Ascending aorta (tissue), 2 donors: Measurements from ENCODE around the gene REXO1. TPM values are rescaled to one million over a fixed set of nuclear protein-coding genes. Genes with fewer than 3 reads are reported as not detected.

ENCODE experiments used
- DNase-seq, 2 donors: peaks; one replicate each; pipeline ENCODE4 v3.0.0-alpha.2; 2019; ENCODE audit warnings: low spot score in 2 of 2
- H3K27ac ChIP-seq, 2 donors: fragments of 200-600 bp; sonication (generic); one replicate each; pipeline ENCODE4 v1.5.1; 2016 to 2017; ENCODE audit warnings: mild to moderate bottlenecking in 1 of 2
- H3K27me3 ChIP-seq: fragments of 200-600 bp; sonication (generic); one replicate; pipeline ENCODE4 v1.5.1; 2017
- H3K36me3 ChIP-seq, 2 donors: fragments of 200-600 bp; sonication (generic); one replicate each; pipeline ENCODE4 v1.5.1; 2016
- H3K4me1 ChIP-seq, 2 donors: fragments of 200-600 bp; sonication (generic); one replicate each; pipeline ENCODE4 v1.5.1; 2016 to 2017; ENCODE audit warnings: mild to moderate bottlenecking in 1 of 2
- H3K4me3 ChIP-seq, 2 donors: fragments of 200-600 bp; sonication (generic); one replicate each; pipeline ENCODE4 v1.5.1; 2016 to 2017; ENCODE audit warnings: mild to moderate bottlenecking in 1 of 2
- H3K9me3 ChIP-seq, 2 donors: fragments of 200-600 bp; sonication (generic); one replicate each; pipeline ENCODE4 v1.5.1; 2016
- intact Hi-C: fragments of 100-400 bp; cut with DNase I; formaldehyde crosslinking; loops from one replicate; pipeline ENCODE4 v1.15.1; 2023
- total RNA-seq: library from RNA; depleted of rRNA; stranded (reverse); fragments of >200 nt; gene quantifications from one replicate; pipeline ENCODE4 v1.1.0, GENCODE V29; 2016
- TF ChIP-seq, protein P1 (sequence below), 3 experiments: fragments of 200-600 bp in 2 of 3; fragments of 450-650 bp in 1 of 3; sonication (generic) in 2 of 3; IDR thresholded peaks; one replicate each; pipeline ENCODE4 v1.5.1; 2016 to 2019; ENCODE audit warnings: antibody characterized with exemption in 3 of 3, mild to moderate bottlenecking in 1 of 3, moderate library complexity in 1 of 3

Gene REXO1
- total RNA-seq, 1 donor from 2014 or later, result 45.1 TPM

DNA sequence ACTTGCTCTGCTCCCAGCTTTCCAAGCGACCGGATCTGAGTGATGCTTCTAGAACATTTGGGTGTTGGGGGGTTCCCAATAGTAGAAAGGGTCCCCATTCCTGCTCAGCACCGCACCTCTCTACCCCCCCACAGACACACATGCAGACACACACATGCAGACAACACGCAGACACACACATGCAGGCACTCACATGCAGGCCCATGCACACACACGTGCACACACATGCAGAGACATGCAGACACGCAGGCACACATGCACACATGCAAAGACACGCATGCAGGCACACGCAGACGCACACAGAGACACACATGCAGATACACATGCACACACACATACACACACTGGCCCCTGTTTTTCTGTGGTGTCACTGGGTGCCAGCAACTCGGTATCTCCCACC is 71.1 kb downstream of the REXO1 start:
- TF ChIP-seq, protein P1, sequence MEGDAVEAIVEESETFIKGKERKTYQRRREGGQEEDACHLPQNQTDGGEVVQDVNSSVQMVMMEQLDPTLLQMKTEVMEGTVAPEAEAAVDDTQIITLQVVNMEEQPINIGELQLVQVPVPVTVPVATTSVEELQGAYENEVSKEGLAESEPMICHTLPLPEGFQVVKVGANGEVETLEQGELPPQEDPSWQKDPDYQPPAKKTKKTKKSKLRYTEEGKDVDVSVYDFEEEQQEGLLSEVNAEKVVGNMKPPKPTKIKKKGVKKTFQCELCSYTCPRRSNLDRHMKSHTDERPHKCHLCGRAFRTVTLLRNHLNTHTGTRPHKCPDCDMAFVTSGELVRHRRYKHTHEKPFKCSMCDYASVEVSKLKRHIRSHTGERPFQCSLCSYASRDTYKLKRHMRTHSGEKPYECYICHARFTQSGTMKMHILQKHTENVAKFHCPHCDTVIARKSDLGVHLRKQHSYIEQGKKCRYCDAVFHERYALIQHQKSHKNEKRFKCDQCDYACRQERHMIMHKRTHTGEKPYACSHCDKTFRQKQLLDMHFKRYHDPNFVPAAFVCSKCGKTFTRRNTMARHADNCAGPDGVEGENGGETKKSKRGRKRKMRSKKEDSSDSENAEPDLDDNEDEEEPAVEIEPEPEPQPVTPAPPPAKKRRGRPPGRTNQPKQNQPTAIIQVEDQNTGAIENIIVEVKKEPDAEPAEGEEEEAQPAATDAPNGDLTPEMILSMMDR (IDR thresholded peaks at IDR 0.05), result no peak
- Histone ChIP-seq H3K4me1 (peaks cover 0 to 2% of the 10 kb centered on the region in 2 donors), H3K36me3 (no peaks in the 10 kb centered on the region), H3K4me3 (no peak overlapping the region), H3K27ac (no peak overlapping the region), H3K27me3 (peaks cover 16% of the 10 kb centered on the region), H3K9me3 (peaks cover 9 to 11% of the 10 kb centered on the region in 2 donors)
- DNase-seq, result no peak
- intact Hi-C loops, result no loop called here

DNA sequence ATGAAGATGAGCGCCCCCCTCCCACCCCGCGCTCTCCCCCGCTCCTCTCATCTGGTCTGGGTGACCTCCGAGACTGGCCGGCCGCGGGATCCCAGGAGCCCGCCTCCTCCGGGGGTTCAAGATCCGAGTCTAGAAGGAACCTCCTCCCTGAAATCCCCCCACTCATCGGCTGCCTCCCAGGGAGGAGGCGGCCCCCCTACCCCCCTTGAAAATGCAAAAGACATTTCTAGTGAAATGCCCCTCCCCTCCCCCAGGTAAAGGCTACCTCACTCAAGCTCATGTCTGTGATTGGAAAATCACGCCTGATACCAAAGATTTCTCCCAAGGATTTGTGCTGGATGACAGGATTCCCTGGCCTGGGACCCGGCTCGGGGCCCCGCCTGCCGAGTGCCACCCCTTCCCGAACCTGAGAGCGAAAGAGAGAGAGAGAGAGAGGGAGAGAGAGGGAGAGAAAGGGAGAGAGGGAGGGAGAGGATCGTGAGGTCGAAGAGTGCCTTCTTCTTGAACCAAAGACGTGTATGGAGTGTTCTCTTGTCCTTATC is 71.6 kb downstream of the REXO1 start:
- Histone ChIP-seq H3K27ac (no peak overlapping the region), H3K36me3 (no peaks in the 10 kb centered on the region), H3K4me3 (no peak overlapping the region), H3K4me1 (peaks cover 0 to 2% of the 10 kb centered on the region in 2 donors), H3K9me3 (peaks cover 4 to 6% of the 10 kb centered on the region in 2 donors), H3K27me3 (peaks cover 16% of the 10 kb centered on the region)
- DNase-seq, result no peak
- intact Hi-C loops, result no loop called here
- TF ChIP-seq, protein P1 (IDR thresholded peaks at IDR 0.05), result no peak

DNA sequence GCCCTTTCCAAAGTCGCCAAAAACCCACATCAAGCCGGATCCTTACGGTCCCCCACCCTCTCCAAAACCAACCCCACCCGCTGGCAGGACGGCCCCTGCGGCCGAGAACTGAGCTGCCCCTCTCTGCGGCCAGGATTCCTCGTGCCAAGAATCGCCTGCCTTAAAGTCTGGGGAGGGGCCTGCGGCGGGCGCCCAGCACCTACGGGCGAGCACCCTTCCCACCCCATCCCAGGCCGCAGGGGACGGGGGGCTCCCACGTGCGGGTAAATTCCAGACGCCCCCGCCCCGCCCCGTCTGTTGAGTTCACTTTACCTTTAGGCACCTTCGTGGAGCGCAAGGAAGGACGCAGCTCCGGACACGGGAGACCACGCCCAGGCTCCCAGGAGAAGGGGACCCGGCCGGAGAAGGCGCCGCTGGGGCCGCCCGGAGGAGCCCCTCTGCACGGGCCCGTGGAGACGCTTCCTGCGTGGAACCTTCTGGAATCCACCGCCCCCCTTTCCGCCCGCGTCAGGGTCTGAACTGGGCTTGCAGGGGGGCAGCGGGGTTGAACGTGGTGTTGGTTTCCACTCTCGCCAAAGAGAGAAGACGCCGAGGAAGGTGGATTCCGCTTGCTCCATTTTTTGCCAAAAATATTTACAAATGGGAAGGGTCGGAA is 72.2 kb downstream of the REXO1 start:
- Histone ChIP-seq H3K27ac (no peak overlapping the region), H3K36me3 (no peaks in the 10 kb centered on the region), H3K4me1 (peaks cover 0 to 2% of the 10 kb centered on the region in 2 donors), H3K9me3 (peaks cover 5 to 6% of the 10 kb centered on the region in 2 donors), H3K27me3 (peaks cover 16% of the 10 kb centered on the region), H3K4me3 (no peak overlapping the region)
- intact Hi-C loops, result no loop called here
- no peak for DNase-seq
- TF ChIP-seq, protein P1 (IDR thresholded peaks at IDR 0.05), result no peak

DNA sequence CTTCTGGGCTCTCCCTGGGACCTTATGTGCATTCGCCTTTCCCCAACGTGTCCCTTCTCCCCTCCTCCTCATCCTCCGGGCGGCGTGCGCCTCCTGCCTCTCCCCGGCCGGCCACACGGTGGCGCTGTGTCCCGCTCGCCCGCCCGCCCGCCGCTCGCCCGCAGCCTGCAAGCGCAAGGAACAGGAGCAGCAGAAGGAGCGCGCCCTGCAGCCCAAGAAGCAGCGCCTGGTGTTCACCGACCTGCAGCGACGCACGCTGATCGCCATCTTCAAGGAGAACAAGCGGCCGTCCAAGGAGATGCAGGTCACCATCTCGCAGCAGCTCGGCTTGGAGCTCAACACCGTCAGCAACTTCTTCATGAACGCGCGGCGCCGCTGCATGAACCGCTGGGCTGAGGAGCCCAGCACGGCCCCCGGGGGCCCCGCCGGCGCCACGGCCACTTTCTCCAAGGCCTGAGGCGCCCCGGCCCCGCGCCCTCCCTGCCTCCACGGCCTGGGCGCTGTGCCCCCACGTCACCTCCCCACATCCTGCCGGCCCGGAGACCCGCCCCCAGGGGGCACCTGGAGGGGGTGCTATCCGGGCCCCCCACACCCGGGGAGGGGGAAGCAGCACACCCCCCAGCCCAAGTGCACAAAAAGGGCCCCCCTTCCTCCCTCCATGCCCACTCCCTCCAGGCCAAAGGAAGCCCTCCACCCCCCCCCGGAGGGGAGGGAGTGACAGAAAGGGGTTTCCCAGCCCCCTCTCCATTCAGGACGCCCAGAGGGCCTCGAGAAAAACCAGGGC is 73.1 kb downstream of the REXO1 start:
- intact Hi-C loops, result no loop called here
- peaks cover 16% of the 10 kb centered on the region for H3K27me3 ChIP-seq

DNA sequence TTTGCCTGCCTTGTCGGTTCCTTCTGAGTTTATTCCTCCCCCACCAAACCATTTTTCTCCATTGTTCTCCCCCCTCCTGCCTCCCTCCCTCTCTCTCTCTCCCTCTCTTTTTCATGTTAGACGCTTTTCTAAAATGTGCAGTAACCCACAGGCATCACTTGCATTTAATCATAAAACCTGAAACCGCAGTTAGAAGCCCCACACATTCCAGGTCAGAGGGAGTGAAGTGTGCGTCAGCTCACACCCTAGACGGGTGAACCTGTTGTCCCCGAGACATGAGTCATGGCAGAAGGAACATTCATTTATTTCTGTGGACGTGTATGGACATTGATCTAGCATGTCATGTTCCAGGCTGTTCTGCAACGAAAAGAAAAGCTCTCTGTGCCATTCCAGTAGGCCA is 75.1 kb downstream of the REXO1 start:
- Histone ChIP-seq H3K4me3 (no peak overlapping the region), H3K27me3 (peaks cover 20% of the 10 kb centered on the region), H3K4me1 (peaks cover 0 to 2% of the 10 kb centered on the region in 2 donors), H3K9me3 (peaks cover 15 to 18% of the 10 kb centered on the region in 2 donors), H3K36me3 (no peaks in the 10 kb centered on the region), H3K27ac (no peak overlapping the region)
- intact Hi-C loops, result no loop called here
- TF ChIP-seq, protein P1 (IDR thresholded peaks at IDR 0.05), result no peak
- DNase-seq, result no peak

More for the DNA sequence above, 73.1 kb downstream of the REXO1 start:
- Histone ChIP-seq H3K9me3 (peaks cover 13 to 15% of the 10 kb centered on the region in 2 donors), H3K36me3 (no peaks in the 10 kb centered on the region), H3K27ac (no peak overlapping the region), H3K4me3 (no peak overlapping the region), H3K4me1 (peaks cover 0 to 2% of the 10 kb centered on the region in 2 donors)
- DNase-seq, result no peak
- TF ChIP-seq, protein P1 (IDR thresholded peaks at IDR 0.05), result peak in 2 of 3 experiments; percentile 33 to 42
